Stimulated activated CD4-positive, alpha-beta T cell treated with anti-CD3 and anti-CD28 coated beads, Interleukin-15, amount 100 ng/mL, for 1 hour (primary cell): ENCODE data around the gene ZNF516.

Experiments
- DNase-seq, 2 donors: peaks; one replicate each; pipeline ENCODE4 v3.0.0-alpha.2; 2020; ENCODE audit warnings: low read depth in 1 of 2, low spot score in 1 of 2

The ZNF516 gene

GRCh38 chr18:76491776-76492668 lies 3.0 kb downstream of the ZNF516 start:
- peak in 1 of 2 donors; percentile 14 for DNase-seq

DNA sequence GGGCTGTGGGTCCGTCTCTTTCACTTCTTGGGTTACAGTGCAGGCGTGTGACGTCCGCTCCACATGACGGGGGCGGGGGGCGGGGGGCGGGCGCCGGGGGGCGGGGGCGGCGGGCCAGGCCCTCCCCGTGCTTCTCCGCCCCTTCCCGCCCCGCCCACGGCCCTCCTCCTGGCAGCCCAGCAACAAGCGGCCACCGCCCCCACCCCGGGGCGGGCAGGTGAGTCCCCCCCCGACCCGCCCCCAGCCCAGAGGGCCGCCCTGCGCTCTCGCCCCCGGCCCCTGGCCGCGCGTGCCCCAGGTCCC lies 3.6 kb downstream of the ZNF516 start:
- peak; percentile 42 to 58 for DNase-seq

DNA sequence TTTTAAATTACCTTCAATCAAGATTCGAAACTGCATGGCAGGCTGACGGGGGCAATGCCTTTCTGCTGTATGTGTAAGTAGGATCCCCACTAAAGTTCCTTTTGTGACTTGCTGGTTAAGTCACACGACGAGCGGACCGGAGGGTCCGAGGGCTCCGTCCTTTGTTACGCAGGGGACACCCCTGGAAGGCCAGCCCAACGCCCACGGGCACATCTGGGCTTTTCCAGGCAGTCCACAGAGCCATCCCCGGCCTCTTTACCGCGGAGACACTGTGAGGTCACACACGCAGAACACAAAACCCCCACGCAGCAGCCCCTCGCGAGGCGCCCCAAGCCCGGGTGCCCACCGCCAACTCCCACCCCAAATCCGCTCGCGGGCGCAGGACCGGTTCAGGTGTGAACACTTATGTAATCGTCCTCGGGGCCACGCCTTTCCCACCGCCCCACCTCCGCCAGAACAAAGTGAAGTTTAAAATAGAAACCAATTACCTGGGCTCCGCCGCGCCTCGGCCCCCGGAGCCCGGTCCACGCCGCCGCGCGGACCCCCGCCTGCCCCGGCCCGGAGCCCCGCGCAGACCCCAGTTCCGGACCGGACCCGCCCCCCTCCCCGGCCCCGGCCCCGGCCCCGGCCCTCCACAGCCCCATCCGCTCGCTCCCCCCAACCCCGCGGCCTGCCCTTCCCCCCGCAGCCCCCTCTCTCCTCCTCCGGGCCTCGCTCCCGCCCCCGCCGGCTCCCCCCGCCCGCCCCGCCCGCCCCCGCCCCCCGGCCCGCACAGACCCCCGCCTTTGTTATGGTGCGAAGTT lies 4.2 kb downstream of the ZNF516 start:
- DNase-seq: peak in 1 of 2 donors; percentile 18

DNA sequence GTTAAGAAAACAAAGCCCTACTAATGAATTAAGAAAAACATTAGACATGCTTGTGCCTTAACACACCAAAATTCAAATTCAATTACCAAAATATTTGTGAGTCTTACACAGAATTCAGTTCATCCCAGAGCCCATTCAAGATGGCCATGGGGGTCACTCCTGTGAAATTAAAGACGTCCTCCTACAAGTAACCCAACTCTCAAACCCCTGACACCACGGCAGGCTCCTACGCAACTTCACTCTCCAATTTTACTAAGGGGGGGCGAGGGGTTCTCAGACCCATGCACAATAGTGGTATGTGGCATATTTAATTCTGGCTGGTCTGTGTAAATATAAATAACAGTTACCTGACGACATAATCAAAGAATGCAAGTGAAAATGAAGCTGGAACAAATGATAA lies 5.0 kb downstream of the ZNF516 start:
- no peak for DNase-seq

GRCh38 chr18:76489081-76489480 lies 6.0 kb downstream of the ZNF516 start:
- no peak for DNase-seq

DNA sequence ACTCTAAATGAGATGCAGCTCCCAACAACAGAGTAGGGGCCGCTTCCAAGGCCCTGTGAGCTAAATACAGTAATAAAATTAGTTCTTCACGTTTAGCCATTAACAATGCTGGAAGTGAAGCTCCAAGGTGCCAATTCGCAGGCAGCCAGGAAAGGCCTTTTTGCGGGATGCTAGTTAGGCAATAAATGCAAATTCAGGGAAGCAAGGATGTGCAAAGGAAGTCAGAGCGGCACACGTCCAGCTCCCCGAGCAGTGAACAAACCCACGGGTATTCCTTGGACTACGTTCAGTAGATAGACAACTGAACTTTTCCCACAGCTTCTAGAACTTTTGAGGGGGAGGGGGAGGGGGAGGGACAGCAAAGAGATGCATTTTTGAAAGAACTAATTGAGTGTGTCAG lies 6.9 kb downstream of the ZNF516 start:
- DNase-seq: no peak

DNA sequence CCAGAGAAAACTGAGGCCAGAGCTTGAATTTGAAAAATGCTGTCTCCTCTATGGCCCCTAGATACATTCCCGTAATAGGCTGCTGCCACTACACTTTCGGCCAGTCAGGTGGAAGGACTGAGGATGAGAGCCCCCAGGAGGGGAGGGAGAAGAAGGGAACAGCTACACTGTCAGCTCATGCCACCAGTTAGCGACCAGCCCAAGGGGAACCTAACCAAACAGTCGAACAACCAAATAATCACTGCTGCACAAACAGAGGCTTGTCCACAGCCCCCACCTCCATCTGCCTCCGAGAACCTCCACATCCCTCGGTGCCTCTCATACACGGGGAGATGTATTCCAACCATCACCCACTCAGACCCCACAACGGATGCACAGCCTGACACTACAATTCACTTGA lies 7.3 kb downstream of the ZNF516 start:
- no peak for DNase-seq

DNA sequence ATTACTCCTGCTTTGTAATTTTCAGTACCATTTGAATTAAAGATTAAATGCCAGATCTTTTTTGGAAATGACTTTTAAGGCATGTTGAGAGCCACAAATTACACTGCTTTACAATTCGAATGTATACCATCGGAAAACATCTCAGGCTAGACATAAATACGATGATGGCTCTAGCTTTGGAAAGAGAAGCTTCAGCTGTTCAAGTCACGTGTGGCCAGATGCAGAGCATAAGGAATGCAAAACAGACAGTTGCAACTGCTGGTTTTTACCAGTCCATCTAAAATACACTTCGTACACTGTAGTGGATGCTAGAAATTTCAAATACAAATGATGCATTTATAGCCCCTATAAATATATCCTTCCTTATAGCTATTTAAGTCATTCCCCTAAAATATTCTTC lies 8.0 kb downstream of the ZNF516 start:
- DNase-seq: no peak

GRCh38 chr18:76486574-76486973 lies 8.5 kb downstream of the ZNF516 start:
- DNase-seq: no peak

DNA sequence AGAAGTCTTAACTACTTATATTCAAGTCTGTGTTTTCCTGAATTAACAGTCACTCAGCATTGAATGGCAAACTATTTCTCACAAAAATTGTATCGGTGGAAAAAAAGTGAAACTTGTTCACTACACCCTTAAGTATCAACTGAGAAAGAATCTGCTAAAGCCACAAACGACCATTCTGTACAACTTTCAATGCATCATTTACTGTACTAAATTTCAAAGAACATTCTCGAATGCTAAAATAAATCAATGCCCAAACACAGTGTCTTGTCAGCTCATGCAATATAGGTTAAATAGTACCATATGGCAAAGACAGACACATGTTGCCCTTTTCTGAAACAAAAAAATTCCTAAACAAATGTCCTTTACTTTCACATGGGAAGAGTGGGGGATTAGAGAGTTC lies 9.0 kb downstream of the ZNF516 start:
- no peak for DNase-seq

GRCh38 chr18:76484749-76485387 lies 10.2 kb downstream of the ZNF516 start:
- no peak for DNase-seq

DNA sequence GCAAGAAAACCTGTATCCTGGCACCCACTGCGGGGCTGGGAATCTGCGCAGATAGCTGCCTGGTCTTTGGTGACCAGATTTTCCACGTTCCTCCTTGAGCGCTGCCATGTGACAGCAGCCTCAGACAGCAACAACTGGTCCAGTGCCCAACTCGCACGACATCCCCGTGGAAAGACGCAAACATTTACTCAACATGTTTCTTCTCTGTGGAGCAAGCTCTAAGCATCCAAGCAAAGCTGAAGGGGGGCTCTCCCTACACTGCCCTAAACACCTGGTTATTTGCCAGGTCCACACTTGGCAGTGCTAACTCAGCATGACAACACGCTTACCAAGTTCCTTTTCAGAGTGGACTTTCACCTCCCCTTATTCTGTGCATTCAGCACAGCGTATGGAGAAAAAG lies 11.3 kb downstream of the ZNF516 start:
- no peak for DNase-seq

DNA sequence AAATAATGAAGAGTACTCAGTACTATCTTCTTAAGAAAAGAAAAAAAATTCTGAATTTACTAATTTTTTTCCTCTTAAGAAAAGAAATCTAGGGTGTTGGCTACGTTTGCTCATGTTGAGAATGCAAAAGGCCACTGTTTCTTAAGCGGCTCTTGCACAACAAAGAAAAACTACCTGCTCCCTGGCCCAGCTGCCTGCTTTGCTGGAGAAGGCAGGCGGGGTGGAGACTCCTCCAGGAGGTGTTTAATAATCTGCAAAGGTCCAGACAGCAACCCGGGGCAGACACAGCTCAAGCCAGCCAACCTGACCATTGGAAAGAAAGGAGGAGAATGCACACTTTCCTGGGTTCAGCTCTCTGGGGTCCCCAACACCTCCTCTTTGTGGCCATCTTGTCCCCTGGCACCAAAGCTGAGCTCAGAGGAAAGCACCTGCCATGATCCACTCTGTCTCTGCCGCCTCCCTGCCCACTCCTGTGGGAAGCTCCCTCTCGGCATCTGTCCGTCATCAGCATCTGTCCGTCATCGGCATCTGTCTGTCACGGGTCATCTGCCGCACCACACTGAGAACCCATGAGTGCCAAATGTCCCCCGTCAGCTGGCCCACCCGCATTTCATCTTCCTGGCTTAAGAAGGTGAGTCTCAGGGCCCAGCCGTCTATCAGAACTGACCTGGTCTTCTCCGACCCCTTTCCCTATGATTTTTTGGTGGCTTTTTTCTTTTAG lies 11.9 kb downstream of the ZNF516 start:
- DNase-seq: no peak

DNA sequence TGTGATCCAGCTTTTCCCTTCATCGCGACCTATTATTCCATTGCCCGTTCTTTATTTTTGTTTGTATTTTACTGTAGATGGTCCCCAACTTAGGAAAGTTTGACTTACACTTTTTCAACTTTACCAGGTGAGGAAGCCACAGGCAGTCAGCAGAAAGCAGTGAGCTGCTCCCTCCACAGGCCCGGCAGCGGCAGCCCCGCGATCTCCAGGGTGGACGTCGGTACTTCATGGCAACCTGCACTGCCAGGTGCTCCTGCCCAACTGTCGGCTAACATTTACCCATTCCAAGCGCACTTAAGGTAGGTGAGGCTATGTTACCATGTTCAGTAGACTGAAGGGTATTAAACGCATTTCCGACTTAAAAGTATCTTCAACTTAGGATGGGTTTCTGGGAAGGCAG lies 12.8 kb downstream of the ZNF516 start:
- DNase-seq: no peak

GRCh38 chr18:76480913-76481312 lies 14.1 kb downstream of the ZNF516 start:
- DNase-seq: no peak

DNA sequence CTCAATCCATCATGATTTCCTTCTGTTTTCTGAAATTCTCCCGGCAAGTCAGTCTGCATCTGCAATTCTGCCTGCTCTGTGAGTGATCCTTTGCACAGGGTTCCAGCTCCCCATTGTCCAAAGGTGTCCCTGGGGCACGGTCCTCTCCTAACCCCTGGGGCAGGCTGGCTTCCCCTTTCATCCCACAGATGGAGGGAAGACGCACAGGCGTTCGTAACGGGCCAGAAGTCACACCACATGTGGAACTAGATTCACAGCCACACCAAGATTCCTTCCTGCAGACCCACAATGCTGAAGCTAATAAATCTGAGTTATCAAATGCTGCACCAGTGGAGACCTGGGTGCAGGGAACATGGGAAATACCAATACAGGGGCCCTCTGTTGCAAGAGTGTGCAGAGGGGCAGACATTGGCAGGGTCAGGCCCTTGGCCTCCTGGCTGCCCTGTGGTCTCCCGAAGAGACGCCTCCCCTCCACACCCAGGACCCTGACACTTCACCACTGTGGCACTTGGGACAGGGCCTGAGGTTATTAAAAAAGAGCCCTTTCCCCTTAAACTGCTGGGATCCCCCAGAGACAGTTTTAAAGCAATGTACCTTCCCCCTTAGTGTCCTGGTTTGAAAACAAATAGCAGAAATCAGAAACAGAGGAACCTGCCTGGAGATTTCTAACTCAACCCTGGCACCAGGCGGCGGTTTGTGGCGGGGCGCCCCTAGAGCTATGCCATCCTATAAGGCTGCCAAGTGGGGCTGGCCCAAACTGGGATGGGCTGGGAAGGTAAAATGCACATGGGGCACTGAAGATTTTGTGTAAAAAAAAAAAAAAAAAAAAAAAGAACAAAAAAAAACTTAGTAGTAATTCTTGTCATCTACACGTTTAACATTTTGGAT lies 15.4 kb downstream of the ZNF516 start:
- DNase-seq: no peak

DNA sequence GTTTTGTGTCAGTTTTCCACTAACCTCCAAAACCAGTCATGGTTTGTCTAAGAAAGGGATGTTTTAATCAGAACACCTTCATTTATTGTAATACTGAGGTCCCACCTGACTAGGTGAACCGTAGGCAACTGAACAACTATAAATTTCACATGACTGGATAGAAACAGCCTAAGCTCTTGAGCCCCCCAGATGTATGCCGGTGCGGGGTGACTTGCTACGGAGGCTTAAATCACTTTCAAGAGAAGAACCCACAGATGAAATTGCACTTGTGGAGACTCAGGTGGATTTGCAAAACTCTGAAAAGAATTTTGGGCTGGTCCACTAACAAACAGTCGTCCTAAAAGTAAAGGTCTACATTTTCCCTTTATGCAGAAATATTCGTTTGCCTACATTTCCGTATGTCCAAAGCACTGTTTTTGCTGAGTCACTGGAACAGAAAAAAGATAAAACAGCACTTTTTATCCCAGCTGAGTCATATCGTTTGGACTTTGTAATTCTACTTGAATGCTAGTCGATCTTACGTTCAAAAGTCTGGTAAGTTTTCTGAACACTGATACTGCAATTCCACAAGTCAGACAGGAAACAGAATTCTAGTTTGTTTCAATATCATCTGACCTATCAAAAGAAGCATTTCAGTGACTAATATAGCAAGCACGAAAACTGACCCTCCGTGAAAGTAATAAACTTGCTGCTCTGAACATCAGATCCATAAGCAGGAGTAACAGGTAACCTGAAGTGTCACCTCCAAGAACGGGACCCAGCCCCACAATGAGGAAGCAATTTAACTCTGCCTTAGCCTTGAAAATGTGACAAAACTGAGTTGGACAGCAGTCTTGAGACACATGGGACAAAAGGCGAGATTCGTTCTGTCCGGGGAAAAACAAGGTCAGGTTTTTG lies 18.1 kb downstream of the ZNF516 start:
- DNase-seq: no peak

DNA sequence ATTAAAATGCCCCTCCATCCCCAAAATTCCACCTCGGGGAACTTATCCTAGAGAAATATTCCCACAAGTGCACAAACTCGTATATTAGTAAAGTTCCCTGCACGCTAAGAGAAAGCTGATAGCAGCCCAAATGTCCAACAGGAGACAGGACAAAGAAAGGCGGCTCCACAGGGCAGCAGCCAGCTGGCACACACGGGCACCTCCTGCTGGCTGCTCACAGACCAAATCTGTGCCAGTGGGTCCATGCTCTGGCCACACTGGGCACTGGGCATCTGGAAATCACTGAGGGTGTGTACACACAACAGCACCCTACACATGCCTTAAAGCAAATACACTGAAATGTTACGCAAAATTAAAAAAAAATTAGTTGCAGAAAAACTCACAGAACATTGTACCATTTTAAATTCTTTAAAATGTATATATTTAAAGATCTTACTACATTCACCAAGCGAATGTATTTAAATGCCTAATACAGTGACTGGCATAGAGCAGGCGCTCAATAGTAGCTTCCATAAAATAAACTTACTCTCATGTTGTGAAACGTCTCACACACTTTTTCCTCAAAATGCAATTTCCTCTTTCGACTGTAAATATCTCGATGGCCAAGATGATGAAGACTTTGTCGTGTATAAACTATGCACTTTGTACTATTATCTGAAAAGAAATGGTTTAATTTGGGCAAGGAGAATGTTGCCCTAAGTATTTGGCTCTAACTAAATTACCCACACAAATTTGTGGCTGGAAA lies 19.4 kb downstream of the ZNF516 start:
- no peak for DNase-seq

GRCh38 chr18:76474824-76475223 lies 20.2 kb downstream of the ZNF516 start:
- no peak for DNase-seq
